Measurements from ENCODE around the gene SMG9.
A peak's percentile ranks its signal among the peaks of the same experiment; 100 is the strongest.
"Not testable (repeated sequence)": the region's sequence is repeated elsewhere in the genome, so short reads cannot be mapped to it uniquely, and the experiment has no call there.

Gene SMG9

DNA sequence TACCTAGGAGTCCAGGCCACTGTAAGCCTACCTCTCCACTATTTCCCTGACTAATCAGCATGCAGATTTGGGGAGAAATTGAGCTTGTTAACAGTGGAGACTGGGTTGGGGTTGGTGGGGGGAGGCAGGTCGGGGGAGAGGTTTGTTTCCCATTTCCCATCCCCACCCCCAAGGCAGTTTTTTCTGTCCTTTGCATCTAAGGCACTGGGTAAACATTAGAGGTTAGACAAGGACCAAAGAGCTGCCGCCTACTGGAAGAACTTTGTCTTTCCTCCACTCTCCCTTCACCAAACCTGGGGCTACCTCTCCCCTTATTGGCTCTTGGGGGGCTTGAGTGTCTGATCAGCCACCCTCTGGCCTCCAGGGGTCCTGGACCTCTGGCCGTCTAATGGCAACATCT, 25.1 kb upstream of the SMG9 start:
- DNase-seq = no peak

DNA sequence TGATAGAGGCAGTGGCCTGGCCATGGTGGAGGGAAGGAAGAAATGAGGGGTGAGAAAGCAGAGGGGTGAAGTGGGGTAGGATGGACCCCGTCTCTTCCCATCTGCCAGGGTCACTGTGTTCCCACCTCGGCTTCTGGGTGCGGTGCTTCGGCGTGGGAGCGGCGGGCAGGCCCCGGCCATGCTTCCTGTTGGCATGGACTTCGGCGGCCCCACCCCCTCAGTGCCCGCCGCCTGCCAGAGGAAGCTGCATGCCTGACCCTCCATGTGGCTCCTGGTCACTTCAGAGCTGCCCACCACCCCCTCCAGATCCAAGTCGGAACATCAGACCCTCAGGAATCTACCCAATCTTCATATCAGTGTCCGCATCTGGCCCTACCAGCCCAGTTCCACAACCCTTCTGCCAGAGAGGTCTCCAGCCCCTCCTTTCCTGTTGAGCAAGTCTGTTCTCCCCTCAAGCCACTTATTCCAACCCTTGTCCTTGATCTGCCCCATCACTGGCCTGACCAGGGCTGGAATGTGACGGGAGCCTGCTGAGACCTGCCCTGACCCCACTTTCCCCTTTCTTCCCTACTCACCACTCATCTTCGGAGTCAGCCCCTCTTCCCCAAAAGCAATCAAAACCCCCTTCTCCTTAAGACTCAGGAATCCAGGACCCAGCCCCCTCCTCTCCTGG, 24.5 kb upstream of the SMG9 start:
- DNase-seq = no peak

DNA sequence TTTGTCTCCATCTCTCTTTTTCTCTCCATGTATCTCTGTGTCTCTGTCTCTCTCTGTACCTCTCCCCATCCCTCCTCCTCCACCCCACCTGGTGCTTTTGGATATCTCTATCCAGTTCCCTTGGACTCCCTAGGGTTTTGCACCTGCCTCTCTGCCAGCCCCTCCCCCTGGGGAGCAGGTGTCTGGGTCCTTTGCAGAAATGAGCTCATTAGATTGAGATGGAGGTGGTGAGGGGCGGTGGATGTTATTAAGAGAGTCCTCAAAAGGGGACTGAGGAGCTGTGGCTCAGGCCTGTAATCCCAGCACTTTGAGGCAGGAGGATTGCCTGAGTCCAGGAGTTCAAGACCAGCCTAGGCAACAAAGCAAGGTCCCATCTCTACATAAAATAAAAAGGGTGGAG, 23.9 kb upstream of the SMG9 start:
- no peak for DNase-seq

DNA sequence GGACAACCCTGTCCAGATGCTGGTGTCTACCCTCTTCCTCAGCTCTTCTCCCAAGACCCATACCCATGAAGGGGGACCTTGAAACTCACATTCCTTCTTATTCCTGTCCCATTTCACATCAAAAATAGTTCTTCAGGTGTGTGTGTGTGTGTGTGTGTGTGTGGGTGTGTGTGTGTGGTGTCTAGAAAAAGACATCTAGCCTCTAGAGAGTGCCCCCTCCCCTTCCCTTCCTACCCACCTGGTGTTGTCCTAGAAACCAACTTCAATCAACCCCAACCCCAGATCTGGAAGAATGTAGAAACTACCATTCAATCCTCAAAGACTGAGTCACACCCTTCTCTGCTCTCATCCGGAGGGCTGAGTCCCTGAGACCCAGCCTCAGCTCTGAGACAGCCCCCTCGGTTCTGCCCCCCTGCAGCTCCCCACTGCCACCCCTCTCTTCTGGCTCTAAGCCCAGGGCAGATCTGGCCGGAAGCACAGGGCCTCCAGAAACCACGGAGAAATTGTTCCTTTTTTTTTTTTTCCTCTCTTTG, 22.5 kb upstream of the SMG9 start:
- peak; percentile 80 for DNase-seq

DNA sequence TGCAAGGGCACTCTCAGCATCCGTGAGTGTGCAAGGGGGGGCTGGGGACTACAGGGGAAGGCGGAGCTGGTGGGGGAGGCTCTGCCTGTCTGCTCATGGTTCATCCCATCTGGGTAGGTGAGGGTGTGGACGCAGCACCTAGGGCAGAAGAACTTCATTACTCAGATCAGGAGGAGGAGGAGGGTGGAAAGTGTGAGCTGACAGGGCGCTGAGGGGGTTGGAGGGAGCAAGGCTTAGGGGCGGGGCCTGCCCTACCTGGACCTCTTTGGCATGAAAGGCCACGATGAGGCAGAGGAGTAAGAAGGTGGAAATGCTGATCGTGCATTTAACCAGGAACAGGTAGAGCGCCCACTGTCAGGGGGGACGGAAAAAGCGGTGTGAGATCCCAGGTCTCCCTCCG, 21.5 kb upstream of the SMG9 start:
- no peak for DNase-seq

DNA sequence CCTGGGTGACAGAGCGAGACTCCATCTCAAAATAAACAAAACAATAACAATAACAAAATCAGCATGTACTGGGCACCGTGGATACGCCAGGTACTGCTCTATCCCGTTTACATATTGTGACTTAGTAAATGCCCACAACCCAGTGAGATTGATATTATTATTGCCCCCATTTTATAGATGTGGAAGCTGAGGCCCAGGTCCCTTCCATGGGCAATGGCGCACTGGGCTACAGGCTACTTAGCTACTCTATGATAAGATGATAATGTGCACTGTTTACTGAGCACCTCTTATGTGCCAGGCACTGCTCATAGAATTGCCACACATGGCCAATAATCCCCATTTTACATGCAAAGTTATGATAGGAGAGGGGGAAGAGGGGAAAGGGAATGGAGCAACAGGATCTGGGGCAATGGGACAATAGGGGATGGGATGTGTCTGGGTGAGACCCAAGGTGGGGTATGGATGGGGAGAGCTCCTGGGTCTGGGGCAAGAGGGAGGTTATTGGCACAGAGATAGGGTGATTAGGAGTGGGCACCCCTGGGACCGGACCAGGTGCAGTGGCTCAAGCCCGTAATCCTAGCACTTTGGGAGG, 20.6 kb upstream of the SMG9 start:
- DNase-seq = no peak

DNA sequence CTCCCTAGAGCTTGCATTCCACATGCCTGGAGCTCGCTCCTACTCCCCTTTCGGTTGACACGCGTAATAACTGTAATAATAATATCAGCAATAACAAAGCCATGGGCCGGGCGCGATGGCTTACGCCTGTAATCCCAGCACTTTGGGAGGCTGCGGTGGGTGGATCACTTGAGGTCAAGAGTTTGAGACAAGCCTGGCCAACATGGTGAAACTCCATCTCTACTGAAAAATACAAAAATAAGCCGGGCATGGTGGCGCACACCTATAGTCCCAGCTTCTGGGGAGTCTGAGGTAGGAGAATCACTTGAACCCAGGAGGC, 20.1 kb upstream of the SMG9 start:
- DNase-seq = not testable (repeated sequence)

DNA sequence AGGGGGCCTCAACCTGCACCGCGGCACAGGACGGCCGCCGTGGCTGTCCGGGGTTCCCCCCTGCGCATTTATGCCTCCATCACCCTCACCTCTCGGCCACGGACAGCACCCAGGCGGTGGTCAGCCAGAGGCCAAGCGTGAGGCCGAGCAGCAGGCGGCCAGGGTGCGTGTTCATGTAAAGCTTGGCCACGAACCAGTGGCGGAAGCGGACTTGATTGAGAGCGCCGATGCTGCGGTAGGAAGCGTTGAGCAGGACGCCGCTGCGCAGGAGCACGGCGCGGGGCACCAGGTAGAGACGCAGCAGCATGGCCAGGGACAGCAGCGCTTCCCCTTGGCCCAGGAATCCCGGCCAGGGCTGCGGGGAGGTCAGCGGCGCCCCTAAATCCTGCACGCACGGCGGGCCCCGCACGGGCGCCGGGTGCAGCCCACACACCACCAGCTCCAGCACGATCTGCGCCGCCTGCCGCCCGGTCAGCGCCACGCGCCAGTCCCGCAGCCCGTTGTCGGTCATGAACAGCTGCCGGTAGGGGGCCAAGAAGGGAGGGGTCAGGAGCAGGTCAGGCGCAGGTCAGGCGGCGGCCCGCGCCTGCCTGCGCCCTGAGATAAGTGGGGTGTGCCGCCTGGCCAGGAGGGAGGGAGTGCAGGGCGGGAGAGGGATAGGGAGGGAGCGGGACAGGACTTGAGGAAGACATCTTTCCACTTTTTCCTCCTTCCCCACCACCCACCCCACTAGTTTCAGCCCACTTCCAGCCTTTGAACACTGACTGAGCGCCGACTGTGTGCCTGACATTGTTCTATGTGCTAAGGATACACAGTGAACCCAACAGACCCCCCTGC, 19.6 kb upstream of the SMG9 start:
- DNase-seq = peak; percentile 69

DNA sequence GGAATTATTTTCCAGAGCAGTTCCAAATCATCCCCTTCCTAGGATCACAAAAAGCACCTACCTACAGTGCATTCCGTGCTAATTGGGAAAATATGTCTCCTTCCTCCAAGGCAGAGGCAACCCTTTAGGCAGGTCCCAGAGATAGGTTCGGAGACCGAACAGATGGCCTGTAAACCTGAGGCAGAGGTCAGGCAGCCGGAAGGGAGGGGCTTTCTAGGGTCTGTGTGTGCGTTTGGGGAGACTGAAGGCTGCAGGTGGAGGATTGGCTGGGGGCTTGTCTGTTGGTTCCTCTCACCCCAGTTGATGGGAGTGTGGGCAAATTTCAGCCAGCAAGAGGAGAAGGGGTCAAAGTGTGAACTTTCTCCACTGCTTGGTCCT, 19.0 kb upstream of the SMG9 start:
- no peak for DNase-seq

DNA sequence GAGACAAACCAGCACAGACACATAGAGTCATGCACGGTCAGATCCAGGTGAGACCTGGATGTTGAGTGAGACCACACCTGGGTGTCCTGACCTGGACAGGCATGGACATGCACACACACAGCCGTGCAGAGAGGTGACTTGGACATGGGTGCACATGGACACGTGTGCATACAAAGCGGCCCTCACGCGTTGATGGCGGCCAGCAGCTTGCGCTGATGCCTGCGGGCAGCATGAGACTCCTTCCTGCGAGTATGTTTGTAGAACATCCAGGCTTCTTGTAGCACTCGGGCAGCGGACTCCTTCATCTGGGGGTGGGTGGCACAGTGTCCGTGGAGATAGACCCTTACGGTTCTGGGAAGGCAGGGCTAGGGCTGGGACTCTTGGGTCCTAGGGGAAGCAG, 14.5 kb upstream of the SMG9 start:
- no peak for DNase-seq

DNA sequence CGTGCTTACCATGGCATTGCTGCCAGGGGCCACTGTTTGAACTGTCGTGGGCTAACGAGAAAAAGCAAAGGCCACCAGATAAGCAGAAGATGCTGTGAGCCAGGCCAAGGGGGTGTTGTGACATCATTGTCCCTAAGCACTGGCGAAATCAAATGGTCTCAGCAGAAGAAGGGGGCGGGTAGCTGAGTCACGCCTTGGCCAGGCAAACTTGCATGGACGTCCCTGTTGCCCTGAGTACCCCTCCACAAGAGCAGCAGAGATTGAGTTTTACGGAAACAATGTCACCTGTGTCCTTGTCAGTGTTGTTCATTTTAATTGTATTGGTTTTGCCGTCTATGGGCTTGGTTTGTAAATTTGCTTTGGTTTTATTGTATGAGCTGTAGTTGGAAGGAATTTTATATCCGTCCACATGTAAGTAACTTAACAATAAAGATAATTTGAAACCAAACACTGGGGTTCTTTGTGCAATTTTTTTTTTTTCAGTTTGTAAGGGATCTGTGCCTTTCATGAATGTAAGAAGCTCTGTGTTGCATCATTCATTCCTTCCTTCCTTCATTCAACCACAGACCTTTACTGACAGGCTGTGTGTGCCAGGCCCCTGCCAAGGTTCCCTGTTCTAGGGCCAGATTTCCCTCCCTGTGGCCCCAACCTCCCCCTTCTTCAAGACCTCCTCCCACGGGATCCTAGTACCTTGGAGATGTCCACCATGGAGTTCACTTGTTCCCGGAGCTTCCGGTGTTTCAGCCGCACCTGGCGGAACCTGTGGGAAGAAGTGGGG, 13.7 kb upstream of the SMG9 start:
- no peak for DNase-seq

DNA sequence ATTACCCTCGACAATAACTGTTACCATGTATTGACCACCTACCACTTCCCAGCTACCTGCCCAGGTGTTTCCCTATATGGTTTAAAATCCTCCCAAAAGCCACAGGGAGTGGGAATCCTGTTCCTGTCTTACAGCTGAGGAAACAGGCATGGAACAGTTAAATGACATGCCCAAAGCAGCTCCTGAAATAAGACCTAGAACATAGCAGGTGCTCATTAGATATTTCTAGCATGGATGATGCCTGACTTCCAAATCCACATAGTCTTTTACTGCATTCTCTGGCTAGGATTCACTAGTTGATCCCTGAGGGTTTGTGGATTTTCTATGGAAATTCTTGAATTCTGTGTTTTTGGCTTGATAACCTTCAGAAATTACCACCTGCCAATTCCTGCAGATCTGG, 13.1 kb upstream of the SMG9 start:
- DNase-seq = no peak

DNA sequence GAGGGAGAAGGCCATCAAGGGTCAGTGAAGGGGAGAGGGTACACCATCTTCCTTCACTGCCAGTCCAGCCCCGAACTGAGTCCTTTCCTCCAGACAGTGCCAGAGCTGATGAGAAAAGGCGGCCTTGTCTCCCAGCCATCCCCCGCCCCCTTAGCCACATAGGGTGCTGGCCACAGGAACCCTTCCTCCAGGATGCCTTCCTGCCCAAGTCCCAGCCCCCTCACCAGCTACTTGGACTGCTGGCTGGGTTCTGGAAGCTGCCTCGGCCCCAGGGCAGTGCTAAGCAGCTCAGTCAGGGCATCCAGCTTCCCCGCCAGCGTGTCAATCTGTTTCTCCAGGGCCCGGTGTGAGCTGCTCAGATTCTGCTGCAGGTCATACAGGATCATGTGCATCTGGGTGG, 12.6 kb upstream of the SMG9 start:
- no peak for DNase-seq

DNA sequence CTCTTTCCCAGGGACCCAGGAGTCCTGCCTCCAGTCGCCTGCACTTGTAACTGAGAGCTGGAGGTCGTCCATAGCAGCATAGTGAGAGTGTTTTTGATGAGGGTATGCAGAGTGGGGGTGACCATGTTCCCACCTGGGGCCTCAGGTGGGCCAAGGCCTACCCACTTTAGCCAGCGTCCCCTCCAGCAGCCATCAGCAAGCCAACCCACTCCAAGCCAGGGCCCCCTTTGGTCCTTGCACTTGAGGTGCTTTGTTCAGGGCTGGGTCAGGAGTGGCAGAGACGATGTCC, 11.9 kb upstream of the SMG9 start:
- DNase-seq = no peak

DNA sequence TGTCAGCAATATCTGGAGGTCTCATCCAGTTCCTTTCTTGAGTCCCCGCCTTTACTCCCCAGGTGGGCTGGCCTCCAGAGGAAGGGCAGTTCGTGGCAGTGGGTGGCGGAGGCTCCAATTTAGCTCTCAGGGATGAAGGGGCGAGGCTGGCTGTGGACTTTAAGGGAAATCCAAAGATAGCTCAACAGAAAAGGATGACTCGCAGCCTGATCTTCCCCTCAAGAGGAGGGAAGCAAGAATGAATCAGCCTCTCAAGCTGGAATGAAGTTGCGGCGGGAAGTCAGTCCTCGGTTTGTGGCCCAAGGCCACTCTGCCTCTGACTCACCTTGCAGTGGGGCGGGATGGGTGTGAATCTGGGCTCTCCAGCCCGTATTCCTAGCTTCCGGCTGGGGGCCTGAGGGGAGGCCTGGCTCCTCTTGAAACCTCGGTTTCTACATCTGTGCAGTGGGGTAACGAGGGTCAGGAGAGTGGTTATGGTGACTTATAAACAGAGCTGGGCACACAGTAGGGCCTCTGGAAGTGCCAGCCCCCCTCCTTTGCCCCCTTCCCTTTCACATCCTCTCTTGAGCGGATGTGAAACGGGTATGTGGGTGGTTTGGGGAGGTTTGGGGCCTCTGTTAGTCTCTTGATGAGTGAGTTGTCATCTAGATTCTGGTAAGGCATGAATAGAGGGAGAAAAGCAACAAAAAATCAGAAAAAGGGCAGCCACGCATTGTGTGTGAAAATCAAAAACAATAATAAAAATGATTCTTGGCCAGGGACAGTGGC, 10.5 kb upstream of the SMG9 start:
- DNase-seq = peak; percentile 98

DNA sequence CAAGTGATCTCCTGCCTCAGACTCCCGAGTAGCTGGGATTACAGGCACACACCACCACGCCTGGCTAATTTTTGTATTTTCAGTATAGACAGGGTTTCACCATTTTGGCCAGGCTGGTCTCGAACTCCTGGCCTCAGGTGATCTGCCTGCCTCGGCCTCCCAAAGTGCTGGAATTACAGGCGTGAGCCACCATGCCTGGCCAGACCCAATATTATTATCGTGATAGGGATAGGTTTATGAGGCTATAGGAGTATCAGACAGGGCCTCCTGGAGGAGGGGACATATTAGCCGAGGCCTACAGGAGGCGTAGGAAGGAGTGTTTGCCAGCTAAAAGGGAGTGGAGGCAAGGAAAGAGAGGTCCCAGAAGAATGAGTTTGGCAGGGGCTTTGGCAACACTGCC, 9.9 kb upstream of the SMG9 start:
- not testable (repeated sequence) for DNase-seq

DNA sequence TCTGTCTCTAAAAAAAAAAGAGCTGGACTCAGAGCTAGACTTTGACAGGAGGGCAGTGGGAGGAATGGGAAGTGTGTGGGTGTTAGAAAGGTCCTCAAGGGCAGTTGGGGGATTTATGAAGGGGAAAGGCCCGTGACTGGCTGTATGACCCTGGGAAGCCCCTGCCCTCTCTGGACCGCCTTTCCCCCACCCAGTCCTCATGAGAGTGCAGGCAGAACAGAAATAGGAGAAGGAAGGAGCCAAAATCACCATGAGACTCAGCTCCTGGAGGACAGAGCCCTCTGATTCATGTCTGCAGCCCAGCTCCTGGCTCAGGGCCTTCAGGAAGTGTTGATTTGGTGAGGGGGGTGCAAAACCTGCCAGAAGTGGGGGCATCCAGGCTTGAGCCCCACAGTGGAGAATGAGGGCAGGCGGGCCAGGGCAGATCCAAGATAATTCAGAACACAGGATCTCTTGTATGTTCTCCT, 8.7 kb upstream of the SMG9 start:
- peak; percentile 28 for DNase-seq

DNA sequence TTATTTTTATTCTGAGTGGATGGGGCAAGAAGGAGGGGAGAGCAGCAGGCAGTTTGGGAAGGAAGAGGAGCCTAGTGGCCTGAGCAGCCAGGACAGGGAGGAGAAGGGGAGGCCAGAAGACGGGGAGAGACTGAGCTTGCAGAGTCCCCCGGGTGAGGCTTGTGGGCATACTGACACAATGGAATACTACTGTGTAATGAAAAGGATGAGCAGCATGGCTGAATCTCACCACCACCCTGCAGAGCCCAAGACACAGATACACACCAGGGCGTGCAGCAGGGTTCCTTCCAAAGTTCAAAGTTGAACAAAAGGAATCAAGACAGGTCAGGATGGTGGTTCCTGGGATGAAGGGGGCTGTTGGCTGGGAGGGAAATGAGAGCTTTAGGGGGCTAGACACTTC, 8.1 kb upstream of the SMG9 start:
- DNase-seq = no peak

DNA sequence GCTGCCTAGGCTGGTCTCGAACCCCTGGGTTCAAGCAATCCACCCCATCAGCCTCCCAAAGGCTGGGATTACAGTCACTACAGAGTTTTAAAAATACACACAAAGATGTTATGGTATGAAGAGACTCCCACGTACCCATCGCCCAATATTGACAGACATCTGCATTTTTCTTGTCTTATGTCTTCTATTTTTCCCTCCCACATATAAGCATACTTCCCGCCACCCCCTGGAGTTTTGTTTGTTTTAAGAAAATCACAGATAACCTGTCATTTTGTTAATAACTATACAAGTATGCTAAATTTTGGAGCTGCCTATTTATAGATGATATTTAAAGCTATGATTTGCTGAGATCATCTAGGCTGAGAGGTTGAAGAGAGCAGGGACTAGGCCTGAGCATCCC, 6.2 kb upstream of the SMG9 start:
- DNase-seq = no peak

DNA sequence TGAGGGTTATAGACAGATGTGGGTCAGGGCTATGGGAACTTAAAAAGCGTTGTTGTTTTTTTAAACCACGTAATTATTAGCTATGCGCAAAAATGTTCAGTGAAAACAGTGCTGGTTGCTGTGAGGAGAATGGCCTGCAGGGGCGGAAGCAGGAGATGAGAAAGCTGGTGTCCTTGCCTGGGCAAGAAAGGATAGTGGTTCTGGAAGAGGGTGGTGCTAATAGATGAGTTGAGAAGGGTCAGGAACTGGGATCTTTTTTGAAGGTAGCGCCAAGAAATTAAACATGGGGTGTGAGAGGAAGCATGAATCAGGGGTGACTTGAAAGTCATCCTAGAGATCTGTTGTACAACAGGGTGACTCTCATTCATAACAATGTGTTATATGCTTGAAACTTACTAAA, 4.8 kb upstream of the SMG9 start:
- peak; percentile 62 for DNase-seq

DNA sequence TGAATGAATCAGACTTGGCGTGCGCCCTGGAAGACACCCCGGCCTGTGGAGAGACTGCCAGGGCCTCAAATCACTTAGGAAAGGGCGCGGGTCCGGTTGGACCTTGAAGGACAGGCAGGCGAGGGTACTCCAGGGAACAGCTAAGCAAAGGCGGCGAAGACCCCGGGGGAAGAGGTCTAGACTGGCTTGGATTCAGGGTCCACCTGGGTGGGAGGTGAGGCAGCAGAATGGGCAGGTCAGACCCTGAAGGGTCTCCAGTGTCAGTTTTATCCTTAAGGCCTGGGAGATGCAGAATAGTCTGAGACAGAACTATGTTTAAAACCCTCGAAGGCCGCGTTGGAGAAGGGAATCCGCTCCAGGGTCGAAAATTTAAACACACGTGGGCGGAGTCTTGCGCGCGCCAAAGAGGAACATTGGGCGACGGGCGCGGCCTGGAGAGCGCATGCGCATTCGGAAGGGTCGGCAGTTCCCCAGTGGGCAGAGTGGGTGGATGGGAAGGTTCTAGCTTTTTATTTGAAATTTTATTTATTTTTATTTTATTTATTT, 567 bp upstream of the SMG9 start:
- peak; percentile 80 for DNase-seq

DNA sequence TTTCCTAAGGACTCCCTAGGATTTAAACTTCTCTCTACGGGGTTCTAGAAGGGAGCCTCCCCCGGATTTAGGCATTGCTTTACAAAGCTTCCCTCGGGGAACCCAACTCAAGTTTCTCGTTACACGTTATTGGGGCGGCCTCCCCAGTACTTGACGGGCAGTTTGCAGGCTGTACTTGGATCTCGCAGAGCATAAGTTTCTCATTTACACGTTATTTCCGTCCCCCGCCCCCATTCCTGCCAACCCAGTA, 584 bp downstream of the SMG9 start:
- no peak for DNase-seq

Data from fibroblast of skin of right quadriceps (primary cell).